Tibial nerve (tissue), 4 donors: Measurements from ENCODE around the gene JAG2. TPM values are rescaled to one million over a fixed set of nuclear protein-coding genes. Genes with fewer than 3 reads are reported as not detected.

Experiments
- DNase-seq, 2 donors: peaks; one replicate each; pipeline ENCODE4 v3.0.0-alpha.2; 2019; ENCODE audit warnings: low spot score in 2 of 2
- H3K27ac ChIP-seq, 4 donors: fragments of 200-600 bp; sonication (generic) in 3 of 4; one replicate each; pipeline ENCODE4 v1.5.1; 2017 to 2019; ENCODE audit warnings: mild to moderate bottlenecking in 1 of 4
- H3K27me3 ChIP-seq, 2 donors: fragments of 200-600 bp; sonication (generic) in 1 of 2; one replicate each; pipeline versions ENCODE4 v1.5.1 to v1.6.0; 2017 to 2019
- H3K36me3 ChIP-seq, 3 donors: fragments of 200-600 bp; sonication (generic); one replicate each; pipeline ENCODE4 v1.5.1; 2018 to 2019
- H3K4me1 ChIP-seq, 4 donors: fragments of 200-600 bp; sonication (generic) in 3 of 4; one replicate each; pipeline ENCODE4 v1.5.1; 2017 to 2019
- H3K4me3 ChIP-seq, 4 donors: fragments of 200-600 bp; sonication (generic) in 3 of 4; one replicate each; pipeline ENCODE4 v1.5.1; 2017 to 2019; ENCODE audit warnings: mild to moderate bottlenecking in 1 of 4, moderate library complexity in 1 of 4
- H3K9me3 ChIP-seq, 4 donors: fragments of 200-600 bp; sonication (generic) in 3 of 4; one replicate each; pipeline ENCODE4 v1.5.1; 2017 to 2019
- EP300 ChIP-seq, 2 donors: sonication (generic); formaldehyde crosslinking; IDR thresholded peaks; one replicate each; pipeline ENCODE4 v1.6.1; 2017; ENCODE audit warnings: antibody characterized with exemption in 2 of 2, mild to moderate bottlenecking in 1 of 2
- POLR2A ChIP-seq, 2 donors: fragments of 450-650 bp; IDR thresholded peaks; one replicate each; pipeline ENCODE4 v1.6.1; 2017; ENCODE audit warnings: antibody characterized with exemption in 2 of 2, mild to moderate bottlenecking in 2 of 2, moderate library complexity in 2 of 2
- WGBS, 2 donors: methylation state at CpG; one replicate each; pipeline ENCODE4 v1.1.5; 2018; 5-methylcytosine and 5-hydroxymethylcytosine counted together
- total RNA-seq, 4 donors: library from RNA; depleted of rRNA; stranded (reverse); fragments of >200 nt; gene quantifications; one replicate each; pipeline ENCODE4 v1.1.0, GENCODE V29; 2016
- TF ChIP-seq, protein P1 (sequence below), 5 experiments: fragments of 200-600 bp in 3 of 5; fragments of 450-650 bp in 2 of 5; sonication (generic) in 3 of 5; IDR thresholded peaks; one replicate each; pipeline ENCODE4 v1.5.1; 2016 to 2019; ENCODE audit warnings: antibody characterized with exemption in 5 of 5, mild to moderate bottlenecking in 3 of 5, moderate library complexity in 2 of 5

The JAG2 gene
- total RNA-seq, 4 donors from 2014 or later, result 7.4 to 13.8 (median 12.8) TPM

GRCh38 chr14:105177082-105177481 lies 8.5 kb upstream of the JAG2 start:
- WGBS, 2 donors, result 74 to 77% methylated on average over 7 to 11 of the region's 11 CpGs
- peaks cover 0 to 6% of the 10 kb centered on the region in 2 donors for H3K27me3 ChIP-seq
- DNase-seq, result no peak

DNA sequence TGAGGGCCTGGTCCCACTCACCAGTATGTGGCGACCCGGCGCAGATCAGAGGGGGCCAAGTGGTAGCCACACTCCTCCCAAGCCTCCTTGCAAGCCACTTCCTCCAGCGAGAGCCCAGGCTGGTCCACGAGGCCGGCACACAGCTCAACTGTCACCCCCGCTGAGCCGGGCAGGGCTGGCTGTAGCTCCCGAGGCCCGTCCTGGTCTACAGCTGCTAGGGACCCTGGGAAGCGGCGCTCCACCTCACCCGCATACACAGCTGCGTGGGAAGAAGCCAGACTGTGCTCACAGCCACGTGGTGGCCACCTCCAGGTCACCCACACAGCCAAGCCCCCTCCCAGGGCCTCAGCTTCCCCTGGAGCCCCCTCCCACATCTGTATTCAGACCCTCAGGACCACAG lies 7.9 kb upstream of the JAG2 start:
- Histone ChIP-seq H3K36me3 (no peaks in the 10 kb centered on the region), H3K27ac (no peak overlapping the region), H3K4me1 (peaks cover 0 to 21% (median 3%) of the 10 kb centered on the region in 4 donors), H3K4me3 (no peak overlapping the region), H3K27me3 (peaks cover 0 to 7% of the 10 kb centered on the region in 2 donors), H3K9me3 (no peaks in the 10 kb centered on the region)
- DNase-seq, result no peak
- 75% methylated on average over 15 of the region's 15 CpGs; no CpG with 5 or more reads in 1 of the 2 donors for WGBS, 2 donors
- TF ChIP-seq, protein P1, sequence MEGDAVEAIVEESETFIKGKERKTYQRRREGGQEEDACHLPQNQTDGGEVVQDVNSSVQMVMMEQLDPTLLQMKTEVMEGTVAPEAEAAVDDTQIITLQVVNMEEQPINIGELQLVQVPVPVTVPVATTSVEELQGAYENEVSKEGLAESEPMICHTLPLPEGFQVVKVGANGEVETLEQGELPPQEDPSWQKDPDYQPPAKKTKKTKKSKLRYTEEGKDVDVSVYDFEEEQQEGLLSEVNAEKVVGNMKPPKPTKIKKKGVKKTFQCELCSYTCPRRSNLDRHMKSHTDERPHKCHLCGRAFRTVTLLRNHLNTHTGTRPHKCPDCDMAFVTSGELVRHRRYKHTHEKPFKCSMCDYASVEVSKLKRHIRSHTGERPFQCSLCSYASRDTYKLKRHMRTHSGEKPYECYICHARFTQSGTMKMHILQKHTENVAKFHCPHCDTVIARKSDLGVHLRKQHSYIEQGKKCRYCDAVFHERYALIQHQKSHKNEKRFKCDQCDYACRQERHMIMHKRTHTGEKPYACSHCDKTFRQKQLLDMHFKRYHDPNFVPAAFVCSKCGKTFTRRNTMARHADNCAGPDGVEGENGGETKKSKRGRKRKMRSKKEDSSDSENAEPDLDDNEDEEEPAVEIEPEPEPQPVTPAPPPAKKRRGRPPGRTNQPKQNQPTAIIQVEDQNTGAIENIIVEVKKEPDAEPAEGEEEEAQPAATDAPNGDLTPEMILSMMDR (IDR thresholded peaks at IDR 0.05), result no peak
- no peak for TF ChIP-seq POLR2A (IDR thresholded peaks at IDR 0.05)
- TF ChIP-seq EP300 (IDR thresholded peaks at IDR 0.05), result no peak

More at GRCh38 chr14:105177082-105177481, 8.5 kb upstream of the JAG2 start:
- no peak for TF ChIP-seq EP300 (IDR thresholded peaks at IDR 0.05)
- TF ChIP-seq, protein P1 (IDR thresholded peaks at IDR 0.05), result no peak
- no peak for TF ChIP-seq POLR2A (IDR thresholded peaks at IDR 0.05)
- Histone ChIP-seq H3K36me3 (no peaks in the 10 kb centered on the region), H3K4me3 (no peak overlapping the region), H3K4me1 (peaks cover 0 to 24% (median 3%) of the 10 kb centered on the region in 4 donors), H3K27ac (no peak overlapping the region), H3K9me3 (no peaks in the 10 kb centered on the region)

DNA sequence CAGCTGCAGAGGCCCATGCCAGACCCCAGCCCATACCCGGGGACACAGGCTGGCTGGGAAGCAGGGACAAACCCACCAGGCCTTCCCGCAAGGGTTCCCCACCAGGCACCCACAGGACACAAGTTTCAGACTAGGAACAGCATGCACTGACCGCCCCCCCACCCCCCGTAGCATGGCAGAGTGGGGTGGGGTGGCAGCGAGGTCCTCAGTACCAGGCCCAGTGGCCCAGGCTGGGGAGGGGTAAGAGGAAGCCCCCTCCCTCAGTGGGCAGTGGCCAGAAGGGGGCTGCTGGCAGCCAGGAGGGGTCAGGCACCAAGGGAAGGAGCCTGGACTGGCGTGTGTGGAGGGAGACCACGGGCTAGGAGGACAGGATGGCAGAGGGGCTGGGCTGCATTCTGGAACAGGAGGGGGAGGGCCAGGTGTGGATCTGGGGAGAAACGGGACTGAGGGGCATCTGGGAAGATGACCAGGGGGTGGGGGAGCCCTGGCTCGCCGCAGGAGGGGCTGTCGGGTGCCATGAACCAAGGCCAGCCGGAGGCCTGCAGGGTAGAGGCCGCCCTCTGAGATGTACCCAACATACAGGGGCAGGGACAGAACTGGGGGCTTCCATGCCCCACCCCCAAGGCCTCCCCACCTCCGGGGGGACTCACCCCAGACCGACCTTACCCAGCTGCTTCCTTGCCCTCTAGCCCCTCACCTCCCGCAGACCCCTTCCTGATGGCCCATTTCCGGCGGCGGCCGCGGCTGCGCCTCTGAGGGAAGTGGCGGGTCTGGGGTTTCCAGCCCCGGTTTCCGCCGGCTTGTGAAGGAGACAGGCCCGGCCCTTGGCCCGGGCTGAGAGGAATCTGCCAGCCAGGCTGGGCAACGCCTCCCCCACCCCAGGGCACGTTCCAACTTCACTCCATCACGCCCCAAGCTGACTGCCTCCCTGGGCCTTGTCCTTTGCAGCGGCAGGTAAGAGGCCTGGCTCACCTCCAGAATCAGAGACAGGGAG lies 5.6 kb upstream of the JAG2 start:
- DNase-seq, result no peak
- H3K27me3 ChIP-seq, result peaks cover 0 to 23% of the 10 kb centered on the region in 2 donors
- H3K27ac ChIP-seq, result no peak overlapping the region
- TF ChIP-seq EP300 (IDR thresholded peaks at IDR 0.05) (no peak), POLR2A (IDR thresholded peaks at IDR 0.05) (no peak)
- TF ChIP-seq, protein P1 (IDR thresholded peaks at IDR 0.05), result no peak
- peaks cover 0 to 24% (median 3%) of the 10 kb centered on the region in 4 donors for H3K4me1 ChIP-seq
- no peaks in the 10 kb centered on the region for H3K36me3 ChIP-seq
- H3K4me3 ChIP-seq, result no peak overlapping the region
- WGBS, 2 donors, result 65 to 82% methylated on average over 24 to 29 of the region's 32 CpGs
- no peaks in the 10 kb centered on the region for H3K9me3 ChIP-seq

- no peaks in the 10 kb centered on the region for H3K9me3 ChIP-seq
- H3K4me1 ChIP-seq, result peaks cover 0 to 29% (median 3%) of the 10 kb centered on the region in 4 donors
- H3K4me3 ChIP-seq, result no peak overlapping the region
- no peak overlapping the region for H3K27ac ChIP-seq
- peaks cover 0 to 26% of the 10 kb centered on the region in 2 donors for H3K27me3 ChIP-seq
- WGBS, 2 donors, result 81 to 88% methylated on average over 11 to 12 of the region's 13 CpGs
- TF ChIP-seq, protein P1 (IDR thresholded peaks at IDR 0.05), result no peak
- TF ChIP-seq EP300 (IDR thresholded peaks at IDR 0.05) (no peak), POLR2A (IDR thresholded peaks at IDR 0.05) (no peak)
- no peak for DNase-seq
- H3K36me3 ChIP-seq, result no peaks in the 10 kb centered on the region
These were observed 4.6 kb upstream of the JAG2 start for GRCh38 chr14:105173145-105173544.

- Histone ChIP-seq H3K9me3 (no peaks in the 10 kb centered on the region), H3K27me3 (peaks cover 0 to 26% of the 10 kb centered on the region in 2 donors), H3K36me3 (no peaks in the 10 kb centered on the region), H3K4me3 (no peak overlapping the region), H3K4me1 (peaks cover 0 to 34% (median 3%) of the 10 kb centered on the region in 4 donors), H3K27ac (no peak overlapping the region)
- 64 to 88% methylated on average over 4 to 7 of the region's 7 CpGs for WGBS, 2 donors
- no peak for DNase-seq
- TF ChIP-seq POLR2A (IDR thresholded peaks at IDR 0.05) (no peak), EP300 (IDR thresholded peaks at IDR 0.05) (no peak)
- TF ChIP-seq, protein P1 (IDR thresholded peaks at IDR 0.05), result no peak
These were observed 3.9 kb upstream of the JAG2 start for GRCh38 chr14:105172476-105172875.
